OCI-LY7 (cell line): Measurements from ENCODE around the gene RAD54L2.

Source experiments
- CTCF ChIP-seq: fragments of 200-600 bp; sonication (generic); conservative IDR thresholded peaks from 2 replicates; pipeline ENCODE4 v1.5.1; 2014; ENCODE audit warnings: mild to moderate bottlenecking, antibody characterized with exemption, low read length, moderate library complexity, mixed read lengths
- EZH2phosphoT487 ChIP-seq: fragments of 200-600 bp; sonication (generic); IDR thresholded peaks from 2 replicates; pipeline ENCODE4 v1.6.1; 2018; ENCODE audit warnings: low read depth, borderline replicate concordance, mild to moderate bottlenecking, mixed run types, antibody characterized with exemption, low read length, moderate library complexity, mixed read lengths

DNA sequence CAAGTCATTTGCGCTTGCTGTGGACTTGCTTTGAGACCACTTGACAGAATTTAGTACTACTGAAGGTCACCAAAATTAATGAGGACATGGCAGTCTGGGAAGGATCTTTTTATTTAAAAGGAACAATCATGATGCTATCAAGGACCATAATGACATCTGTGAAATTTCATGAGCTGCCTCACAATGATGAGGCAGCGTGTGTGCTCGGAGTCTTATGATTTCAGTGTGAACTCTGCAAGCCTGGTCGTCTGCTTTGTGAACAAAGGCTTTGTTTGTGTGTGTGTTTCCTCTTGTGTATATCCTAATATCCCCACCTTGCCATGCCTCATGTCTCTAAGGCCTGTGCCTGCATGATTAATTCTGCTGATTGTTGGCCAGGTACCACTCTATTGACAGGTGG lies 46.7 kb downstream of the RAD54L2 start:
- TF ChIP-seq CTCF (no peak), EZH2phosphoT487 (no peak)
